ENCODE data around the gene PIM3. TPM values are rescaled to one million over a fixed set of nuclear protein-coding genes. Genes with fewer than 3 reads are reported as not detected.

The PIM3 gene
- total RNA-seq, 4 donors from 2014 or later: 31.7 to 106 (median 53.6) TPM

DNA sequence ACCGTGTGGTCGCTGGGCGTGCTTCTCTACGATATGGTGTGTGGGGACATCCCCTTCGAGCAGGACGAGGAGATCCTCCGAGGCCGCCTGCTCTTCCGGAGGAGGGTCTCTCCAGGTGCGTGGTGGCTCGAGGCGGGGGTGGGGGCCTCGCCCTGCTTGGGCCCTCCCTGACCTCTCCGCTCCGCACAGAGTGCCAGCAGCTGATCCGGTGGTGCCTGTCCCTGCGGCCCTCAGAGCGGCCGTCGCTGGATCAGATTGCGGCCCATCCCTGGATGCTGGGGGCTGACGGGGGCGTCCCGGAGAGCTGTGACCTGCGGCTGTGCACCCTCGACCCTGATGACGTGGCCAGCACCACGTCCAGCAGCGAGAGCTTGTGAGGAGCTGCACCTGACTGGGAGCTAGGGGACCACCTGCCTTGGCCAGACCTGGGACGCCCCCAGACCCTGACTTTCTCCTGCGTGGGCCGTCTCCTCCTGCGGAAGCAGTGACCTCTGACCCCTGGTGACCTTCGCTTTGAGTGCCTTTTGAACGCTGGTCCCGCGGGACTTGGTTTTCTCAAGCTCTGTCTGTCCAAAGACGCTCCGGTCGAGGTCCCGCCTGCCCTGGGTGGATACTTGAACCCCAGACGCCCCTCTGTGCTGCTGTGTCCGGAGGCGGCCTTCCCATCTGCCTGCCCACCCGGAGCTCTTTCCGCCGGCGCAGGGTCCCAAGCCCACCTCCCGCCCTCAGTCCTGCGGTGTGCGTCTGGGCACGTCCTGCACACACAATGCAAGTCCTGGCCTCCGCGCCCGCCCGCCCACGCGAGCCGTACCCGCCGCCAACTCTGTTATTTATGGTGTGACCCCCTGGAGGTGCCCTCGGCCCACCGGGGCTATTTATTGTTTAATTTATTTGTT, 2.4 kb downstream of the PIM3 start:
- intact Hi-C loops (cut with DNase I; ENCODE audit: low total_unique reads): no loop called here
- no peaks in the 10 kb centered on the region for H3K36me3 ChIP-seq
- peak overlapping the region; percentile 93 to 95 for H3K27ac ChIP-seq
- H3K9me3 ChIP-seq: no peaks in the 10 kb centered on the region
- no peaks in the 10 kb centered on the region for H3K27me3 ChIP-seq
- TF ChIP-seq, protein P1, sequence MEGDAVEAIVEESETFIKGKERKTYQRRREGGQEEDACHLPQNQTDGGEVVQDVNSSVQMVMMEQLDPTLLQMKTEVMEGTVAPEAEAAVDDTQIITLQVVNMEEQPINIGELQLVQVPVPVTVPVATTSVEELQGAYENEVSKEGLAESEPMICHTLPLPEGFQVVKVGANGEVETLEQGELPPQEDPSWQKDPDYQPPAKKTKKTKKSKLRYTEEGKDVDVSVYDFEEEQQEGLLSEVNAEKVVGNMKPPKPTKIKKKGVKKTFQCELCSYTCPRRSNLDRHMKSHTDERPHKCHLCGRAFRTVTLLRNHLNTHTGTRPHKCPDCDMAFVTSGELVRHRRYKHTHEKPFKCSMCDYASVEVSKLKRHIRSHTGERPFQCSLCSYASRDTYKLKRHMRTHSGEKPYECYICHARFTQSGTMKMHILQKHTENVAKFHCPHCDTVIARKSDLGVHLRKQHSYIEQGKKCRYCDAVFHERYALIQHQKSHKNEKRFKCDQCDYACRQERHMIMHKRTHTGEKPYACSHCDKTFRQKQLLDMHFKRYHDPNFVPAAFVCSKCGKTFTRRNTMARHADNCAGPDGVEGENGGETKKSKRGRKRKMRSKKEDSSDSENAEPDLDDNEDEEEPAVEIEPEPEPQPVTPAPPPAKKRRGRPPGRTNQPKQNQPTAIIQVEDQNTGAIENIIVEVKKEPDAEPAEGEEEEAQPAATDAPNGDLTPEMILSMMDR (IDR thresholded peaks at IDR 0.05): no peak
- no peak for TF ChIP-seq POLR2A (IDR thresholded peaks at IDR 0.05)
- H3K4me3 ChIP-seq: peak overlapping the region; percentile 55 to 79
- DNase-seq: peak; percentile 56 to 59
- H3K4me1 ChIP-seq: peaks cover 5 to 40% of the 10 kb centered on the region in 2 donors

DNA sequence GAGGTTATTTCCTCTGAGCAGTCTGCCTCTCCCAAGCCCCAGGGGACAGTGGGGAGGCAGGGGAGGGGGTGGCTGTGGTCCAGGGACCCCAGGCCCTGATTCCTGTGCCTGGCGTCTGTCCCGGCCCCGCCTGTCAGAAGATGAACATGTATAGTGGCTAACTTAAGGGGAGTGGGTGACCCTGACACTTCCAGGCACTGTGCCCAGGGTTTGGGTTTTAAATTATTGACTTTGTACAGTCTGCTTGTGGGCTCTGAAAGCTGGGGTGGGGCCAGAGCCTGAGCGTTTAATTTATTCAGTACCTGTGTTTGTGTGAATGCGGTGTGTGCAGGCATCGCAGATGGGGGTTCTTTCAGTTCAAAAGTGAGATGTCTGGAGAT, 3.1 kb downstream of the PIM3 start:
- H3K36me3 ChIP-seq: no peaks in the 10 kb centered on the region
- H3K27ac ChIP-seq: peak overlapping the region; percentile 93 to 95
- H3K4me3 ChIP-seq: peak overlapping the region; percentile 55 to 79
- TF ChIP-seq, protein P1 (IDR thresholded peaks at IDR 0.05): no peak
- no peak for TF ChIP-seq POLR2A (IDR thresholded peaks at IDR 0.05)
- peak in 1 of 2 donors; percentile 48 for DNase-seq
- H3K4me1 ChIP-seq: peaks cover 5 to 40% of the 10 kb centered on the region in 2 donors
- no peaks in the 10 kb centered on the region for H3K27me3 ChIP-seq
- intact Hi-C loops (cut with DNase I; ENCODE audit: low total_unique reads): no loop called here
- H3K9me3 ChIP-seq: no peaks in the 10 kb centered on the region

DNA sequence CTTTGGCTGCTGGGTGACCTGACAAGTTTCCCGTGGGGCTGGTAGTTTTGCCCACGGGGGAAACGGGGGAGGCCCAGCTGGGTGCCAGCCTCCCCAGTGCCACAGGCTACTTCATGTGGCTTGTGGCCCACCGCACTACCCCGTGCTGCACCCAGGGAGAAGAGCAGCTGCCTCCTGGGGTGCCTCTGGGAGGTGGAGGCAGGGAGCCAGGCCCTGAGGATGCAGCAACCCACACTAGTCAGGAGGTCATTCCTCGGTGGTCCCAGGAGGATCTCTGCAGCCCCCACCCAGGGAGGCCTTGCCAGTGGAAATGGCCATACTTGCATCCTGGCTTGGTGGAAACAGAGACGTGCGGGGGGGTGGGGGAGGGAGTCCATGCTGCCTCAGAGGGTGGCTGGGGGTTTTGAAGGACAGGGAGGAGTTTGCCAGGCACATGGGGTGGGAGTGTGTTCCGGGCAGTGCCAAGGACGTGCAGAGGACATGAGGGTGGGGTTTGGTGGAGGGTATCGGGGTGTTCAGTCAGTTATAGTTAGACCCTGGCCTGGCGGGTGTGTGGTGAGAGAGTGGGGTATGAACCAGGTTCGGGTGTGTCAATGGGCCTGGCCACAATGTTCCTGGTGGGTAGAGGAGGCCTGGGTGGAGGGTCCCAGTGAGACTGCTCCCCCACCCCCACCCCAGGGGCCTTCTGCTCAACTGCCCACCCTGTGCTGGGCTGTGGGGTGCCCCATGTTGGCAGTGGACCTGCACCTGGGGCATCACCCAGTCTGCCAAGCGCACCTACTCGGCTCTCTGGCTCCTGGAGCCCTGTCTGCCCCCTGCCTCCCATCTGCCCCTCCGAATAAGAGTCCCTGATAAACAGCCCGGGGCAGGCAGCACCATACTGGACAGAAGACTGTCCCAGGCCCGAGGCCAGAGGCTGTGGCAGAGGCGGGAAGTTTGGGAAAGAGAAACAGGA, 3.8 kb downstream of the PIM3 start:
- no peaks in the 10 kb centered on the region for H3K36me3 ChIP-seq
- no peak overlapping the region for H3K4me3 ChIP-seq
- peak overlapping the region; percentile 93 to 95 for H3K27ac ChIP-seq
- DNase-seq: peak; percentile 17 to 26
- H3K9me3 ChIP-seq: no peaks in the 10 kb centered on the region
- no peaks in the 10 kb centered on the region for H3K27me3 ChIP-seq
- TF ChIP-seq, protein P1 (IDR thresholded peaks at IDR 0.05): no peak
- no peak for TF ChIP-seq POLR2A (IDR thresholded peaks at IDR 0.05)
- peaks cover 5 to 40% of the 10 kb centered on the region in 2 donors for H3K4me1 ChIP-seq
- intact Hi-C loops (cut with DNase I; ENCODE audit: low total_unique reads): no loop called here

DNA sequence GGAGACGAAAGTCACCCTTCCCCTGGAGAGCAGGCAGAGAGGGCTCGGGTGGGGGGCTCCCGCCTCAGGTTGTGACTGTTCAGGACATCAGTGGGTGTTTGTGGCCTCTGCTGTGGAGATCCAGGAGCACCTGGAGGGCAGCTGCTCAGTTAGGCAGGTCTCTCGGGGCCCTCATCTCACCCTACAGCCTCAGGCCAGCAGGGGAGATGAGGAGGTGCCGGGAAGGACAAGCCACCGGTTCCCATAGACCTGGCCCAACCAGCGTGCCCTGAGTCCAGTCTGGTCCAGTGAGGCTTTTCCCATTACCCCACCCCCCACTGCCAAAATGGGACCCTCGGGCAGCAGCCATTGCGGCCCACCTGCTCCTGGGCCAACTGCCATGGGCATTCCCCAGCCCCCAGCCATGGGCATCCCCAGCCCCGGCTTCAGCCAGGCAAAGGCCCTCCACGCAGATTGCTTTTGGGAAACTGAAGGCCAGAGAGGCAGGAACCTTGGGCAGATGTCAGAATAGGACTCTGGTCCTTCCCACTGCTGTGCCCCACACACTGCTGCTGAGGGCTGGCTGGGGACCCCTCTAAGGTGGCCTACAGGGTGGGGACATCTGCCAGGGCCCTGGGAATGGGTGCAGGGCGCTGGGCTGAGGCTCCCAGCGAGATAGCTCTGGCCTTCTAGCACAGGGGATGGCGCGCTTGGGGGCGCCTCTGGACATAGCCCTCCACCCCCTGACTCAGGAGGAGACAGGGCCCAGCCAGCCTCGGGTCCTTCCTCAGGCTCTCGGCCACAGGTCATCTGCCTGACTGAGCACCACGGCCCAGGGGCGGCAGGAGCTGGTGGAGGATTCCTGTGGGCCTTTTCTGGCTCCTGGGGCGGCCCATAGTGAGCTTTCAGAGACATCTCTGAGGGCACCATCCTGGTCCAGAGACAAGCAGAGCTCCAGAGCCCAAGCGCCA, 4.8 kb downstream of the PIM3 start:
- TF ChIP-seq, protein P1 (IDR thresholded peaks at IDR 0.05): no peak
- TF ChIP-seq POLR2A (IDR thresholded peaks at IDR 0.05): no peak
- no peaks in the 10 kb centered on the region for H3K36me3 ChIP-seq
- H3K27me3 ChIP-seq: no peaks in the 10 kb centered on the region
- intact Hi-C loops (cut with DNase I; ENCODE audit: low total_unique reads): no loop called here
- peak overlapping the region; percentile 93 to 95 for H3K27ac ChIP-seq
- H3K4me3 ChIP-seq: no peak overlapping the region
- peaks cover 7 to 42% of the 10 kb centered on the region in 2 donors for H3K4me1 ChIP-seq
- H3K9me3 ChIP-seq: no peaks in the 10 kb centered on the region
- peak; percentile 20 for DNase-seq

All from uterus (tissue), 4 donors.